Measurements from ENCODE around the gene USP14. TPM values are rescaled to one million over a fixed set of nuclear protein-coding genes. Genes with fewer than 3 reads are reported as not detected.
"Not testable (repeated sequence)": the region's sequence is repeated elsewhere in the genome, so short reads cannot be mapped to it uniquely, and the experiment has no call there.

The USP14 gene
- total and polyA plus RNA-seq, 2 of the 8 experiments (the other 6 are each of a cell fraction or from before 2014, with no cell fraction given): 14.8 to 91.1 TPM

- H3K14ac ChIP-seq (ENCODE audit: insufficient read length); H3K4me3 ChIP-seq (ENCODE audit: extremely low read depth in 1 of 4, insufficient read depth in 2 of 4, low read depth in 3 of 4, low read length in 4 of 4); H2BK5ac ChIP-seq (ENCODE audit: low read depth, low read length); H2BK20ac ChIP-seq (ENCODE audit: low read length); H3K18ac ChIP-seq (ENCODE audit: extremely low read depth, low read length); H3K23ac ChIP-seq (ENCODE audit: insufficient read length); H4K91ac ChIP-seq (replicated peaks; ENCODE audit: insufficient read length, low read length); H2BK12ac ChIP-seq (ENCODE audit: low read depth, low read length); H3K4me2 ChIP-seq (ENCODE audit: insufficient read depth in 1 of 2, low read depth in 2 of 2, low read length in 2 of 2); H4K8ac ChIP-seq (ENCODE audit: extremely low read depth, insufficient read depth, low read length); H3K27ac ChIP-seq (ENCODE audit: low read depth, low read length); H2AK5ac ChIP-seq (ENCODE audit: low read depth, low read length); POLR2A ChIA-PET (ENCODE audit: partially characterized antibody); H4K5ac ChIP-seq (ENCODE audit: insufficient read length, low read depth, low read length); H2BK120ac ChIP-seq (replicated peaks; ENCODE audit: low read depth, low read length); H3K79me2 ChIP-seq (ENCODE audit: control insufficient read depth in 1 of 2, insufficient read depth in 2 of 2, low read length in 2 of 2); H4K20me1 ChIP-seq (replicated peaks in 1 of 2; ENCODE audit: control insufficient read depth in 1 of 2, insufficient read depth in 2 of 2, low read length in 2 of 2); H3K56ac ChIP-seq (replicated peaks; ENCODE audit: insufficient read length, low read depth, low read length); H3K4me1 ChIP-seq (replicated peaks in 1 of 4; ENCODE audit: control insufficient read depth in 3 of 4, insufficient read depth in 4 of 4, low read length in 3 of 4); DNase-seq (ENCODE audit: low read depth in 1 of 2, low spot score in 2 of 2); H3K4ac ChIP-seq (replicated peaks; ENCODE audit: insufficient read length, low read depth, low read length); H3K36me3 ChIP-seq (ENCODE audit: control insufficient read depth in 2 of 4, insufficient read depth in 4 of 4, low read length in 3 of 4); H3K9ac ChIP-seq (replicated peaks in 1 of 4; ENCODE audit: extremely low read depth in 1 of 4, low read depth in 3 of 4, low read length in 3 of 4); H3K23me2 ChIP-seq (ENCODE audit: low read depth, low read length); FAIRE-seq; H3K27me3 ChIP-seq (replicated peaks in 1 of 4; ENCODE audit: control insufficient read depth in 3 of 4, extremely low read depth in 1 of 4, insufficient read depth in 3 of 4, low read length in 3 of 4); H2BK15ac ChIP-seq (ENCODE audit: low read length); H3K79me1 ChIP-seq (ENCODE audit: low read depth, low read length); H2AFZ ChIP-seq (ENCODE audit: low read length): not testable (repeated sequence)
- CTCF ChIA-PET (ENCODE audit: partially characterized antibody): interaction anchor here (0.8 kb wide), 1 partner anchor 24 kb away, joined by 3 read pairs; no protein-coding TSS in a partner anchor
- H3K9me3 ChIP-seq (ENCODE audit: insufficient read depth in 2 of 2, low read depth in 1 of 2, low read length in 1 of 2): peaks cover 22 to 46% of the 10 kb centered on the region in 2 experiments; a peak in 3 of 4 replicates
- 80% methylated on average over 5 of the region's 7 CpGs; no CpG with 5 or more reads in 1 of the 2 experiments for WGBS, 2 experiments (ENCODE audit: extremely low coverage in 1 of 2, insufficient coverage in 1 of 2, insufficient read length in 1 of 2, insufficient replicate concordance in 2 of 2, low coverage in 1 of 2, low lambda C conversion rate in 2 of 2, missing lambda C conversion rate in 1 of 2)
Measured at GRCh38 chr18:142624-143296, 15.6 kb upstream of the USP14 start.
